NT2/D1 (cell line): Measurements from ENCODE around the gene CEMIP.

Experiments
- SUZ12 ChIP-seq: IDR thresholded peaks from 2 replicates; pipeline ENCODE4 v1.6.1; 2011; ENCODE audit not compliant: insufficient read length, insufficient read depth; ENCODE audit errors: extremely low read depth
- YY1 ChIP-seq: IDR thresholded peaks from 2 replicates; pipeline ENCODE4 v1.6.1; 2011; ENCODE audit not compliant: insufficient read length, insufficient read depth
- ZNF274 ChIP-seq: IDR thresholded peaks from 2 replicates; pipeline ENCODE4 v1.6.1; 2011; ENCODE audit warnings: mild to moderate bottlenecking, low read depth, low read length

DNA sequence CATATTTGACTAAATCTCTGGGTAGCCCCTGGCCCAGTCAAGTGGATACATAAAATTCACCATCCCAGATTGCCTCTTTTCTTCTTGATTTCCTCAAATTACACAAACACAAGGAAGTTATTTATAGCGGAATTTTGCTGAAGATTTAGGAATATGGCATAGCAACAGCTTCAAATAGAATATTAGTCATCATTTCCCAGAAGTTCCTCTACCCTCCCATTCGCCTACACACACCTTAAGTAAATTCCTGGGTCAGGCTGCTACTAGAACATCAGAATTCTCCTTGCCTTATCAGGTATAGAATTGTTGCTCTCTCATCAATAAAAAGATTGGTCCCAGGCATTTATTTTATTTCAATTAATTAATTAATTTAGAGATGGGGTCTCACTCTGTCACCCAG lies 178.8 kb downstream of the CEMIP start:
- no peak for TF ChIP-seq YY1
- TF ChIP-seq ZNF274 = no peak
- no peak for TF ChIP-seq SUZ12
